Measurements from ENCODE around the gene NDUFAF8.

GRCh38 chr17:81237591-81238489 lies 1.3 kb upstream of the NDUFAF8 start:
- TF ChIP-seq POLR2A (IDR thresholded peaks at IDR 0.05) = no peak
- no peak for TF ChIP-seq CTCF (IDR thresholded peaks at IDR 0.05)

Data from esophagus squamous epithelium (tissue), 4 donors.